Measurements from ENCODE around the gene EMC10.

The EMC10 gene

GRCh38 chr19:50480281-50481111 is 4.2 kb downstream of the EMC10 start:
- no peak for DNase-seq

- no peak for DNase-seq
Measured at GRCh38 chr19:50481351-50482149, 5.2 kb downstream of the EMC10 start.

- no peak for DNase-seq
Measured at GRCh38 chr19:50482271-50482855, 6.1 kb downstream of the EMC10 start.

- no peak for DNase-seq
Measured at GRCh38 chr19:50482916-50483315, 6.6 kb downstream of the EMC10 start.

- DNase-seq = no peak
Measured at GRCh38 chr19:50485284-50485955, 9.1 kb downstream of the EMC10 start.

- DNase-seq = no peak
Measured at GRCh38 chr19:50486823-50487515, 10.7 kb downstream of the EMC10 start.

- no peak for DNase-seq
Measured at GRCh38 chr19:50488389-50489194, 12.3 kb downstream of the EMC10 start.

GRCh38 chr19:50489461-50490011 is 13.2 kb downstream of the EMC10 start:
- DNase-seq = no peak

GRCh38 chr19:50490411-50490811 is 14.1 kb downstream of the EMC10 start:
- no peak for DNase-seq

- DNase-seq = no peak
Measured at GRCh38 chr19:50490991-50491472, 14.7 kb downstream of the EMC10 start.

GRCh38 chr19:50492303-50493052 is 16.2 kb downstream of the EMC10 start:
- no peak for DNase-seq

GRCh38 chr19:50493171-50493570 is 16.9 kb downstream of the EMC10 start:
- no peak for DNase-seq

GRCh38 chr19:50494186-50495019 is 18.1 kb downstream of the EMC10 start:
- no peak for DNase-seq

GRCh38 chr19:50495020-50495531 is 18.8 kb downstream of the EMC10 start:
- DNase-seq = no peak

GRCh38 chr19:50496189-50497021 is 20.1 kb downstream of the EMC10 start:
- DNase-seq = no peak

GRCh38 chr19:50497022-50497405 is 20.7 kb downstream of the EMC10 start:
- no peak for DNase-seq

GRCh38 chr19:50498219-50499056 is 22.1 kb downstream of the EMC10 start:
- DNase-seq = no peak

All from NCI-H1048 (cell line).